HT1080 (cell line): ENCODE results near the gene WDR73. TPM values are rescaled to one million over a fixed set of nuclear protein-coding genes. Genes with fewer than 3 reads are reported as not detected.

Source experiments
- total RNA-seq: library from RNA; depleted of rRNA; stranded (reverse); fragments of >200 nt; shearing (Covaris generic); gene quantifications from 2 replicates; pipeline ENCODE4 v1.2.3, GENCODE V29; 2014; rRNA removed

The WDR73 gene
- total RNA-seq, 1 experiment from 2014 or later: 29.1 TPM

Other genes starting within 250 kb of the WDR73 start
- 6.8 and 12.7 TPM in 2 replicates for gene ZSCAN2, start 53.3 kb downstream of the WDR73 start, total RNA-seq
- gene NMB, start 3.9 kb upstream of the WDR73 start, total RNA-seq: 11.0 and 19.0 TPM in 2 replicates
- 175 and 185 TPM in 2 replicates for gene SEC11A, start 61.9 kb upstream of the WDR73 start, total RNA-seq
- 11.4 and 15.8 TPM in 2 replicates for gene ZNF592, start 94.3 kb upstream of the WDR73 start, total RNA-seq
- gene ALPK3, start 163.1 kb upstream of the WDR73 start, total RNA-seq: 0.02 and 0.03 TPM in 2 replicates
- not detected in 2 replicates for gene SLC28A1, start 230.4 kb upstream of the WDR73 start, total RNA-seq